Spleen (tissue), 7 donors: Measurements from ENCODE around the gene SINHCAF.

Experiments used
- CTCF ChIP-seq, 11 experiments: fragments of 200-600 bp in 7 of 11; fragments of 450-650 bp in 4 of 11; sonication (generic) in 4 of 11; IDR thresholded peaks in 8 of 11; conservative IDR thresholded peaks in 3 of 11; 1 replicate in 7 of 11; 2 replicates in 4 of 11; pipeline versions ENCODE4 v1.4.0 to v1.8.0; 2016 to 2021; ENCODE audit warnings: antibody characterized with exemption in 11 of 11, inconsistent platforms in 4 of 11, mild to moderate bottlenecking in 1 of 11
- POLR2A ChIP-seq, 3 donors: fragments of 450-650 bp; IDR thresholded peaks; one replicate each; pipeline ENCODE4 v1.5.1; 2017; ENCODE audit warnings: antibody characterized with exemption in 3 of 3, mild to moderate bottlenecking in 1 of 3
- POLR2AphosphoS5 ChIP-seq, 3 donors: sonication (generic); formaldehyde crosslinking; IDR thresholded peaks; one replicate each; pipeline ENCODE4 v1.5.1; 2017; ENCODE audit warnings: antibody characterized with exemption in 3 of 3
- donor health status: DM: no; HTN: no; CAD: no; lungs with moderate emphysema.
- donor health status: DM: no; HTN: no; CAD: no.
- donor health status: DM: no; HTN: no; CAD: no.

GRCh38 chr12:31280183-31280582, 45.8 kb downstream of the SINHCAF start:
- no peak for TF ChIP-seq POLR2A (IDR thresholded peaks at IDR 0.05)
- no peak for TF ChIP-seq POLR2AphosphoS5 (IDR thresholded peaks at IDR 0.05)
- no peak for TF ChIP-seq CTCF (IDR thresholded peaks at IDR 0.05 in 8 of 11, conservative IDR thresholded peaks at IDR 0.05 in 3 of 11)
